H9 (cell line): ENCODE data around the gene LSM4. TPM values are rescaled to one million over a fixed set of nuclear protein-coding genes. Genes with fewer than 3 reads are reported as not detected.
"Not testable (repeated sequence)": the region's sequence is repeated elsewhere in the genome, so short reads cannot be mapped to it uniquely, and the experiment has no call there.

Experiments used
- DNase-seq: peaks from one replicate; pipeline ENCODE4 v3.0.0-alpha.2; 2017
- H2AFZ ChIP-seq: one replicate; pipeline ENCODE4 v1.6.1; 2013; ENCODE audit warnings: mild to moderate bottlenecking, low read length, control low read depth, moderate library complexity
- H2AK5ac ChIP-seq: 2 replicates; pipeline ENCODE4 v1.6.1; 2013; ENCODE audit warnings: low read length, control low read depth, mixed read lengths; ENCODE audit not compliant: insufficient read length
- H2BK120ac ChIP-seq: one replicate; pipeline ENCODE4 v1.6.1; 2013; ENCODE audit warnings: low read depth, mild to moderate bottlenecking, low read length, control low read depth, inconsistent platforms; ENCODE audit not compliant: poor library complexity, severe bottlenecking
- H2BK12ac ChIP-seq: 2 replicates; pipeline ENCODE4 v1.6.1; 2013; ENCODE audit warnings: low read length, control low read depth, mixed read lengths, low read depth; ENCODE audit not compliant: insufficient read length
- H2BK15ac ChIP-seq: 2 replicates; pipeline ENCODE4 v1.6.1; 2013; ENCODE audit warnings: low read depth, low read length, control low read depth
- H2BK20ac ChIP-seq: one replicate; pipeline ENCODE4 v1.6.1; 2013; ENCODE audit warnings: low read depth, mild to moderate bottlenecking, low read length, control low read depth, inconsistent platforms; ENCODE audit not compliant: poor library complexity, severe bottlenecking
- H2BK5ac ChIP-seq: 2 replicates; pipeline ENCODE4 v1.6.1; 2013; ENCODE audit warnings: low read length, control low read depth, mixed read lengths; ENCODE audit not compliant: insufficient read length
- H3K14ac ChIP-seq: 2 replicates; pipeline ENCODE4 v1.6.1; 2013; ENCODE audit warnings: low read length, control low read depth; ENCODE audit not compliant: insufficient read depth
- H3K18ac ChIP-seq: 2 replicates; pipeline ENCODE4 v1.6.1; 2013; ENCODE audit warnings: low read depth, mild to moderate bottlenecking, mixed read lengths, low read length, control low read depth; ENCODE audit not compliant: insufficient read length
- H3K23ac ChIP-seq: 2 replicates; pipeline ENCODE4 v1.6.1; 2013; ENCODE audit warnings: low read length, control low read depth, mixed read lengths, low read depth; ENCODE audit not compliant: insufficient read length
- H3K23me2 ChIP-seq: 2 replicates; pipeline ENCODE4 v1.6.1; 2013; ENCODE audit warnings: low read depth, mild to moderate bottlenecking, mixed read lengths, low read length, control low read depth; ENCODE audit not compliant: insufficient read length, poor library complexity, severe bottlenecking
- H3K27ac ChIP-seq: 2 replicates; pipeline ENCODE4 v1.5.1; 2013; ENCODE audit warnings: low read length, control low read depth, mixed read lengths, low read depth; ENCODE audit not compliant: insufficient read length
- H3K27me3 ChIP-seq: 2 replicates; pipeline ENCODE4 v1.6.1; 2013; ENCODE audit warnings: low read length, control low read depth, inconsistent platforms; ENCODE audit not compliant: insufficient read depth
- H3K4ac ChIP-seq: 2 replicates; pipeline ENCODE4 v1.6.1; 2013; ENCODE audit warnings: low read depth, mild to moderate bottlenecking, control low read depth, inconsistent platforms, low read length, moderate library complexity
- H3K4me1 ChIP-seq: 2 replicates; pipeline ENCODE4 v1.6.1; 2013; ENCODE audit warnings: low read length, control low read depth, inconsistent platforms; ENCODE audit not compliant: insufficient read depth
- H3K4me2 ChIP-seq: 2 replicates; pipeline ENCODE4 v1.6.1; 2013; ENCODE audit warnings: low read length, control low read depth, mixed read lengths; ENCODE audit not compliant: insufficient read length, insufficient read depth
- H3K56ac ChIP-seq: 2 replicates; pipeline ENCODE4 v1.6.1; 2013; ENCODE audit warnings: low read depth, mild to moderate bottlenecking, mixed read lengths, low read length, control low read depth; ENCODE audit not compliant: insufficient read length
- H3K79me1 ChIP-seq: 2 replicates; pipeline ENCODE4 v1.6.1; 2013; ENCODE audit warnings: low read depth, mild to moderate bottlenecking, moderate library complexity, low read length, control low read depth, inconsistent platforms; ENCODE audit not compliant: insufficient read depth, poor library complexity, severe bottlenecking
- H3K79me2 ChIP-seq: 2 replicates; pipeline ENCODE4 v1.6.1; 2013; ENCODE audit warnings: low read length, control low read depth, inconsistent platforms; ENCODE audit not compliant: insufficient read depth
- H3K9ac ChIP-seq: 2 replicates; pipeline ENCODE4 v1.6.1; 2013; ENCODE audit warnings: low read length, control low read depth, mixed read lengths; ENCODE audit not compliant: insufficient read length; ENCODE audit errors: extremely low read depth
- H3K9me3 ChIP-seq: one replicate; pipeline ENCODE4 v1.6.1; 2013; ENCODE audit warnings: low read depth, low read length, inconsistent platforms; ENCODE audit not compliant: control insufficient read depth
- H3T11ph ChIP-seq: one replicate; pipeline ENCODE4 v1.6.1; 2013; ENCODE audit warnings: mild to moderate bottlenecking, low read length, control low read depth, inconsistent platforms
- H4K20me1 ChIP-seq: one replicate; pipeline ENCODE4 v1.6.1; 2013; ENCODE audit not compliant: control insufficient read depth, insufficient read length, insufficient read depth
- H4K5ac ChIP-seq: 2 replicates; pipeline ENCODE4 v1.6.1; 2013; ENCODE audit warnings: low read depth, mild to moderate bottlenecking, mixed read lengths, low read length, control low read depth; ENCODE audit not compliant: insufficient read length
- H4K8ac ChIP-seq: replicated peaks from 2 replicates; pipeline ENCODE4 v1.6.1; 2013; ENCODE audit warnings: low read length, control low read depth, mixed read lengths, low read depth; ENCODE audit not compliant: insufficient read length
- H4K91ac ChIP-seq: 2 replicates; pipeline ENCODE4 v1.6.1; 2013; ENCODE audit warnings: low read depth, mild to moderate bottlenecking, moderate library complexity, mixed read lengths, low read length, control low read depth; ENCODE audit not compliant: insufficient read length
- H3K27ac Mint-ChIP-seq, 3 experiments: 2 replicates in 2 of 3; 3 replicates in 1 of 3; pipeline ENCODE4 v1.8.0; 2020 to 2021; ENCODE audit warnings: mixed read lengths in 3 of 3, mild to moderate bottlenecking in 1 of 3, moderate library complexity in 1 of 3
- H3K27me3 Mint-ChIP-seq: 2 replicates; pipeline ENCODE4 v1.8.0; 2021; ENCODE audit warnings: low read depth, mild to moderate bottlenecking, moderate library complexity, mixed read lengths
- H3K36me3 Mint-ChIP-seq, 3 experiments: 2 replicates in 2 of 3; 3 replicates in 1 of 3; pipeline ENCODE4 v1.8.0; 2020 to 2021; ENCODE audit warnings: low read depth in 3 of 3, mixed read lengths in 3 of 3; ENCODE audit not compliant: insufficient read depth in 1 of 3
- H3K4me1 Mint-ChIP-seq, 2 experiments: 2 replicates each; pipeline ENCODE4 v1.8.0; 2020; ENCODE audit warnings: mixed read lengths in 2 of 2
- H3K4me3 Mint-ChIP-seq, 2 experiments: 2 replicates in 1 of 2; 3 replicates in 1 of 2; pipeline ENCODE4 v1.8.0; 2020 to 2021; ENCODE audit warnings: mild to moderate bottlenecking in 2 of 2, mixed read lengths in 2 of 2, moderate library complexity in 1 of 2
- H3K9me3 Mint-ChIP-seq, 2 experiments: 2 replicates in 1 of 2; 3 replicates in 1 of 2; pipeline ENCODE4 v1.8.0; 2020; ENCODE audit warnings: mild to moderate bottlenecking in 2 of 2, mixed read lengths in 2 of 2, moderate library complexity in 1 of 2
- CTCF ChIP-seq: fragments of 200-600 bp; sonication (generic); conservative IDR thresholded peaks from 3 replicates; pipeline ENCODE4 v1.8.0; 2021; ENCODE audit warnings: antibody characterized with exemption, mild to moderate bottlenecking
- WGBS: extraction: QIAGEN DNeasy Blood & Tissue Kit; methylation state at CpG from one replicate; pipeline ENCODE4 v1.1.7; 2013; ENCODE audit warnings: missing lambda C conversion rate, low lambda C conversion rate, mixed read lengths; ENCODE audit not compliant: insufficient read length; ENCODE audit errors: extremely low coverage; 5-methylcytosine and 5-hydroxymethylcytosine counted together
- total RNA-seq: library from RNA; stranded (reverse); gene quantifications from 2 replicates; pipeline ENCODE4 v1.2.1, GENCODE V29; 2021

Gene LSM4
- total RNA-seq, 1 experiment from 2014 or later, result 342 TPM

- Histone ChIP-seq H3K27ac (no peak overlapping the region), H3K9ac (no peak overlapping the region), H3K23me2 (no peaks in the 10 kb centered on the region), H4K20me1 (no peaks in the 10 kb centered on the region), H3K4ac (no peak overlapping the region), H4K8ac (no peak overlapping the region), H2BK15ac (no peak overlapping the region), H3K18ac (no peak overlapping the region), H4K5ac (no peak overlapping the region), H3T11ph (no peak overlapping the region), H2AK5ac (no peak overlapping the region), H3K4me2 (no peak overlapping the region), H2AFZ (no peak overlapping the region), H2BK5ac (no peak overlapping the region), H4K91ac (no peak overlapping the region), H2BK120ac (no peak overlapping the region), H3K4me1 (no peaks in the 10 kb centered on the region), H3K27me3 (no peaks in the 10 kb centered on the region), H3K9me3 (no peaks in the 10 kb centered on the region), H2BK20ac (no peak overlapping the region), H3K79me1 (no peaks in the 10 kb centered on the region), H2BK12ac (no peak overlapping the region), H3K23ac (no peak overlapping the region), H3K79me2 (no peaks in the 10 kb centered on the region), H3K56ac (no peak overlapping the region), H3K14ac (no peak overlapping the region)
- peaks cover 3 to 60% (median 8%) of the 10 kb centered on the region in 3 experiments; a peak in 6 of 7 replicates for H3K36me3 Mint-ChIP-seq
- no peaks in the 10 kb centered on the region for H3K27me3 Mint-ChIP-seq
- no peak for DNase-seq
- no peak overlapping the region for H3K27ac Mint-ChIP-seq
- no peak overlapping the region for H3K4me3 Mint-ChIP-seq
- WGBS, result no CpG with 5 or more reads among the region's 12 CpGs
- TF ChIP-seq CTCF, result peak; percentile 90
- H3K9me3 Mint-ChIP-seq, result no peaks in the 10 kb centered on the region; a peak in 2 of 5 replicates
- H3K4me1 Mint-ChIP-seq, result peaks cover 20 to 21% of the 10 kb centered on the region in 2 experiments
These were observed 26.8 kb upstream of the LSM4 start for GRCh38 chr19:18349524-18350128.

GRCh38 chr19:18348818-18349339 is 26.0 kb upstream of the LSM4 start:
- not testable (repeated sequence) for H4K91ac ChIP-seq, H3K4me3 Mint-ChIP-seq, H3K79me2 ChIP-seq, H3K23me2 ChIP-seq, H3K18ac ChIP-seq, H3K27ac Mint-ChIP-seq, H3K23ac ChIP-seq, DNase-seq, H2AK5ac ChIP-seq, H3K27me3 ChIP-seq, H2BK15ac ChIP-seq, H3K14ac ChIP-seq, H3K79me1 ChIP-seq, H4K20me1 ChIP-seq, H3K9ac ChIP-seq, H3K9me3 Mint-ChIP-seq, H3K27me3 Mint-ChIP-seq, H2AFZ ChIP-seq, H3K56ac ChIP-seq, H4K5ac ChIP-seq, H3K9me3 ChIP-seq, H3K4me1 ChIP-seq, H3T11ph ChIP-seq, H4K8ac ChIP-seq, H2BK5ac ChIP-seq, H2BK20ac ChIP-seq, H3K4ac ChIP-seq, H2BK12ac ChIP-seq, H3K27ac ChIP-seq, H3K4me2 ChIP-seq, H2BK120ac ChIP-seq
- H3K4me1 Mint-ChIP-seq, result peaks cover 27 to 28% of the 10 kb centered on the region in 2 experiments
- peaks cover 3 to 60% (median 8%) of the 10 kb centered on the region in 3 experiments; a peak in 6 of 7 replicates for H3K36me3 Mint-ChIP-seq
- no CpG with 5 or more reads among the region's 6 CpGs for WGBS
